ENCODE results near the gene HOXD9. TPM values are rescaled to one million over a fixed set of nuclear protein-coding genes. Genes with fewer than 3 reads are reported as not detected.

Gene HOXD9
- total RNA-seq, 6 donors from 2014 or later = 0.40 to 1.2 TPM; not detected in 4

DNA sequence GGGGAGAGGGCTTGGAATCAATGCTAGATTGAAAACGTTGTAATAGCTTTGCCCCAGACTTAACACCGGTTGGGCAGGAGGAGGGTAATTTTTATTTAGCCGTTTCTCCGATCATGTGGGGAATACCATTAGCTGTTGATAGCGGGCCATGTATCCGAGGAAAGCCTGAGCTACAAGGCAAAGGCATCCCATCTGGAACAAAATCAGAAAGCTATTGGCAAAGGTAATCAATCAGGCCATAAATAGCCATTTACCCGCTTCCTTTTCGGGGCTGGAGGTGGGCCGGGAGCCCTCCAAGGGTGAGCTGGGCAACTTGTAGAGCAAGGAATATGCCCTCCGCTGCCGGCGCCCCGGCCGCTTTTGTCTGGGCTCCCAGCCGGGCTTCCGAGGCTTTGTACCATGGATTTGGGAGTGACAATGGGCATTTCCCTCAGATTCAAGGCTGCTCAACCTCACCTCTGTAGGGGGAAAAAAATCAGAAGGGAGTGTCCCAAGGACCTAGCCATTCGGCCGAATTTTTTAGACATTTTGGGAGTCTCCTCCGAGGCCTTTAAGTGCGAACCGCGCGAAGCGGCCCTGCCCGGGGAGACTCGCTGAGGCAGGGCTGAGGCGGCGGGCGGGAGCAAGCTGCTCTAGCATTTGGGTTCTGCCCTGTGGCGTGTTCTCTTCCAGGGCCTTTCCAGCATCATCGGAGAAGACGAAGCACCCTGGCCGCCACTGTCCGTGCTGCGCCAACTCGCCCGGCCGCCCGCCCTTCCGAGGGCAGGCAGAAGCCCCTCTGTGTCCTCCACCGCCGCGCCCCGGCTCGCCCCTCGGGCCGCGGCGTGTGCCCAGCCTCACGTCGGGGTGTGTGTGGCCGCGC is 1.1 kb upstream of the HOXD9 start:
- 8 to 11% methylated on average over 24 to 53 of the region's 53 CpGs for WGBS, 2 donors
- Histone ChIP-seq H3K36me3 (no peaks in the 10 kb centered on the region), H3K4me3 (no peak overlapping the region), H3K9me3 (peaks cover 0 to 5% (median 0%) of the 10 kb centered on the region in 4 donors), H3K27ac (no peak overlapping the region), H3K4me1 (peaks cover 13 to 25% (median 21%) of the 10 kb centered on the region in 4 donors), H3K27me3 (peaks cover 3 to 93% (median 56%) of the 10 kb centered on the region in 4 donors)
- no peak for ATAC-seq (ENCODE audit: low FRiP score in 2 of 2)
- DNase-seq = peak in 1 of 2 donors; percentile 81
- TF ChIP-seq, protein P1, sequence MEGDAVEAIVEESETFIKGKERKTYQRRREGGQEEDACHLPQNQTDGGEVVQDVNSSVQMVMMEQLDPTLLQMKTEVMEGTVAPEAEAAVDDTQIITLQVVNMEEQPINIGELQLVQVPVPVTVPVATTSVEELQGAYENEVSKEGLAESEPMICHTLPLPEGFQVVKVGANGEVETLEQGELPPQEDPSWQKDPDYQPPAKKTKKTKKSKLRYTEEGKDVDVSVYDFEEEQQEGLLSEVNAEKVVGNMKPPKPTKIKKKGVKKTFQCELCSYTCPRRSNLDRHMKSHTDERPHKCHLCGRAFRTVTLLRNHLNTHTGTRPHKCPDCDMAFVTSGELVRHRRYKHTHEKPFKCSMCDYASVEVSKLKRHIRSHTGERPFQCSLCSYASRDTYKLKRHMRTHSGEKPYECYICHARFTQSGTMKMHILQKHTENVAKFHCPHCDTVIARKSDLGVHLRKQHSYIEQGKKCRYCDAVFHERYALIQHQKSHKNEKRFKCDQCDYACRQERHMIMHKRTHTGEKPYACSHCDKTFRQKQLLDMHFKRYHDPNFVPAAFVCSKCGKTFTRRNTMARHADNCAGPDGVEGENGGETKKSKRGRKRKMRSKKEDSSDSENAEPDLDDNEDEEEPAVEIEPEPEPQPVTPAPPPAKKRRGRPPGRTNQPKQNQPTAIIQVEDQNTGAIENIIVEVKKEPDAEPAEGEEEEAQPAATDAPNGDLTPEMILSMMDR (IDR thresholded peaks at IDR 0.05) = no peak

DNA sequence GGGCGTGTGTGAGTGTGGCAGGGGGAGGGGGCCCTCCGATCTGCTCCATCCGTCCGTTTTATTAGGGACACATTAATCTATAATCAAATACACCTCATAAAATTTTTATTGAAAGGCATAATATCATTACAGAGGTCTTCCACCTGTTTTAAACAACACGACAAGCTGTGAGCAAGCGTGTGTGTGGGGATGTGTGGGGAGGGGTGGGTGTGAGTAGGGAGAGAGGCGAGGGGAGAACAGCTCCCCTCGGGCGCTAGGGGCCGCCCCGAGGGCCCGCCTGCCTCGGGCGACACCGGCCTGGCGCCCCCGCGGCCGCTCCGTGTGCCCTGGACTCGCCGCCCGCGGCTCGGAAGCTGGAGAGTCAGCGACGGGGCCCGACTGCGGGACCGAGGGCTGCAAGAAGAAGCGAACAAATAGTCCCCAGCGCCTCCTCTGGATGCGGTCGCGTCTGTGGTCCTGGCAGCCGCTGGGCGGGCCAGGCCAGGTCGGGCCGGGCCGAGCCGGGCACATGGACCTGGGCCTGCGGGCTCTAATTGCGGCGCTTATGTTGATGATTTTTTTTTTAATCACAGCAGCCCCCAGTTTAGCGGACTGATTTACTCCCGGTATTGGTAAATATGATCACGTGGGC is 352 bp upstream of the HOXD9 start:
- TF ChIP-seq, protein P1 (IDR thresholded peaks at IDR 0.05) = no peak
- TF ChIP-seq POLR2A (IDR thresholded peaks at IDR 0.05) = no peak
- no peak for TF ChIP-seq EP300 (IDR thresholded peaks at IDR 0.05)
- no peak for TF ChIP-seq POLR2AphosphoS5 (IDR thresholded peaks at IDR 0.05)
- Histone ChIP-seq H3K36me3 (no peaks in the 10 kb centered on the region), H3K4me3 (peak overlapping the region in 3 of 4 donors; percentile 5 to 40 (median 37)), H3K27ac (no peak overlapping the region), H3K9me3 (peaks cover 0 to 5% (median 0%) of the 10 kb centered on the region in 4 donors), H3K27me3 (peaks cover 3 to 87% (median 55%) of the 10 kb centered on the region in 4 donors), H3K4me1 (peaks cover 13 to 25% (median 21%) of the 10 kb centered on the region in 4 donors)
- peak in 1 of 2 donors; percentile 14 for ATAC-seq (ENCODE audit: low FRiP score in 2 of 2)
- WGBS, 2 donors = 9 to 13% methylated on average over 18 to 46 of the region's 47 CpGs
- peak in 1 of 2 donors; percentile 75 for DNase-seq

DNA sequence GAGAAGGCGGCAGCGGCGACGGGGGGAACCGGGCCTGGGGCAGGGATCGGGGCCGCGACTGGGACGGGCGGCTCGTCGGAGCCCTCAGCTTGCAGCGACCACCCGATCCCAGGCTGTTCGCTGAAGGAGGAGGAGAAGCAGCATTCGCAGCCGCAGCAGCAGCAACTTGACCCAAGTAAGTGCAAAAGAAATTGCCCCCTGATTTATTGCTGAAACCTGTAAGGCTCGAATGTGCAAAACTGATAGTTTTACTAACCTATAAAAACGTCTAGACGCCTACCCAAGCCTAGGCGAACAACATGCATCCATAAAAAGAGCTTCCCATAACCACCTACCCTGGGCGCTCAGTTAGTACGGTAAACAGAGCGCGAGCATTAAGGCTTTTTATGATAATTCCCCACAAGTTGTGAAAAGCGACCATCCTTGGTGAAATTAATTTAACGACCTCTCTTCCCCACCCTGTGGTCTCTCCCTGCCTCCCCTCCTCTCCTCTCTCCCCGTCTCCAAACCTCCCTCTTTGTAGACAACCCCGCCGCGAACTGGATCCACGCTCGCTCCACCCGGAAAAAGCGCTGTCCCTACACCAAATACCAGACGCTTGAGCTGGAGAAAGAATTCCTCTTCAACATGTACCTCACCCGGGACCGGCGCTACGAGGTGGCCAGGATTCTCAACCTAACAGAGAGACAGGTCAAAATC is 1.0 kb downstream of the HOXD9 start:
- peak overlapping the region in 2 of 4 donors; percentile 37 to 40 for H3K4me3 ChIP-seq
- peaks cover 1 to 84% (median 55%) of the 10 kb centered on the region in 4 donors for H3K27me3 ChIP-seq
- peaks cover 13 to 27% (median 22%) of the 10 kb centered on the region in 4 donors for H3K4me1 ChIP-seq
- no peak for TF ChIP-seq POLR2AphosphoS5 (IDR thresholded peaks at IDR 0.05)
- TF ChIP-seq, protein P1 (IDR thresholded peaks at IDR 0.05) = no peak
- TF ChIP-seq EP300 (IDR thresholded peaks at IDR 0.05) = no peak
- no peak for TF ChIP-seq POLR2A (IDR thresholded peaks at IDR 0.05)
- peaks cover 0 to 5% (median 0%) of the 10 kb centered on the region in 4 donors for H3K9me3 ChIP-seq
- no peaks in the 10 kb centered on the region for H3K36me3 ChIP-seq
- 8 to 10% methylated on average over 33 to 40 of the region's 40 CpGs for WGBS, 2 donors
- DNase-seq (no peak), ATAC-seq (ENCODE audit: low FRiP score in 2 of 2) (no peak)
- H3K27ac ChIP-seq = no peak overlapping the region

DNA sequence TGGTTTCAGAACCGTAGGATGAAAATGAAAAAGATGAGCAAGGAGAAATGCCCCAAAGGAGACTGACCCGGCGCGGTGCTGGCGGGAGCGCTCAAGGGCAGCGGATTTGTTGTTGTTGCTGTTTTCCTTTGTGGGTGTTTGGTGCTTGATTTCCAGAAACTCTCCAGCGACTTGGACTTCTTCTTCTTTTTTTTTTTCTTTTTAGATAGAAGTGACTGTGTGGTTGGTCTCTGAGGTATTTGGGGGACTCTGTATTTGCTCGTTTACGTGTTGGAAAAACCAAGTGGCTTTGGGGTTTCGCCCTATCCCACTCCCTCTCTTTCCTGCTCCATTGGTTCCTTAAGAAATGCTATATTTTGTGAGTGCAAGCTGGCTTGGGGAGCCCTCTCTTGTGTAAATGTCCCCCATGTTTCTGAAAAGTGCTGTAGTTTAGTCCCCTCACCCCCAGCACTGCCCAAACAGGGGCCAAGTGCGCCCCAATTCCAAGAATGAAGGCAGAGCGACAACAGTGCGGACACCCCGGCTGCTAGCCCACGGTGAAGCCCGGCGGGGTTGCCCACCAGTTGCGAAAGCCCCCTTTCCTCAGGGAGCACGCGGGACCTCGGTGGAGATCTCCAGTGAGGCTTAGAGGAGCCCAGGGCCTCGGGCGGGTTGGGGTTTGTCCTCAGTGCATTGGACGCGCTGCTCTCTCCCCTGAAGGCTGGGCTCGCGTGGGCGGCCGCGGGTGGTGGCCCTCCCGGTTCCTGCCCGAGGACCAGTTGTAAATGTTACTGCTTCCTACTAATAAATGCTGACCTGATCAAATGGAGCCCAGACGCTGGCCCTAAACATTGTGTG is 1.8 kb downstream of the HOXD9 start:
- peaks cover 16 to 35% (median 23%) of the 10 kb centered on the region in 4 donors for H3K4me1 ChIP-seq
- peaks cover 1 to 84% (median 59%) of the 10 kb centered on the region in 4 donors for H3K27me3 ChIP-seq
- H3K9me3 ChIP-seq = peaks cover 0 to 5% (median 0%) of the 10 kb centered on the region in 4 donors
- WGBS, 2 donors = 8 to 11% methylated on average over 14 to 15 of the region's 34 CpGs
- DNase-seq (no peak), ATAC-seq (ENCODE audit: low FRiP score in 2 of 2) (no peak)
- no peak overlapping the region for H3K27ac ChIP-seq
- H3K4me3 ChIP-seq = no peak overlapping the region
- H3K36me3 ChIP-seq = no peaks in the 10 kb centered on the region
- TF ChIP-seq, protein P1 (IDR thresholded peaks at IDR 0.05) = no peak
- TF ChIP-seq EP300 (IDR thresholded peaks at IDR 0.05) = no peak
- no peak for TF ChIP-seq POLR2AphosphoS5 (IDR thresholded peaks at IDR 0.05)
- no peak for TF ChIP-seq POLR2A (IDR thresholded peaks at IDR 0.05)
